HG02938 (cell line): ENCODE results near the gene CEACAM7.

ENCODE experiments used
- ATAC-seq: cut with Tn5 transposase; IDR thresholded peaks from one replicate; pipeline ENCODE4 v1.9.1; 2021; ENCODE audit warnings: mild to moderate bottlenecking, moderate library complexity; ENCODE audit not compliant: unreplicated experiment

Gene CEACAM7

GRCh38 chr19:41700381-41701195 is 12.5 kb upstream of the CEACAM7 start:
- no peak for ATAC-seq

GRCh38 chr19:41699968-41700323 is 11.9 kb upstream of the CEACAM7 start:
- no peak for ATAC-seq

DNA sequence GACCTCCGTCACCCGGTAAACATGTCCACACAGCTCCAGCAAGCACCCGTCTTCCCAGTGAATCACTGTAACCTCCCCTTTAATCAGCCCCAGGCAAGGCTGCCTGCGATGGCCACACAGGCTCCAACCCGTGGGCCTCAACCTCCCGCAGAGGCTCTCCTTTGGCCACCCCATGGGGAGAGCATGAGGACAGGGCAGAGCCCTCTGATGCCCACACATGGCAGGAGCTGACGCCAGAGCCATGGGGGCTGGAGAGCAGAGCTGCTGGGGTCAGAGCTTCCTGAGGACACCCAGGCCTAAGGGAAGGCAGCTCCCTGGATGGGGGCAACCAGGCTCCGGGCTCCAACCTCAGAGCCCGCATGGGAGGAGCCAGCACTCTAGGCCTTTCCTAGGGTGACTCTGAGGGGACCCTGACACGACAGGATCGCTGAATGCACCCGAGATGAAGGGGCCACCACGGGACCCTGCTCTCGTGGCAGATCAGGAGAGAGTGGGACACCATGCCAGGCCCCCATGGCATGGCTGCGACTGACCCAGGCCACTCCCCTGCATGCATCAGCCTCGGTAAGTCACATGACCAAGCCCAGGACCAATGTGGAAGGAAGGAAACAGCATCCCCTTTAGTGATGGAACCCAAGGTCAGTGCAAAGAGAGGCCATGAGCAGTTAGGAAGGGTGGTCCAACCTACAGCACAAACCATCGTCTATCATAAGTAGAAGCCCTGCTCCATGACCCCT is 11.3 kb upstream of the CEACAM7 start:
- ATAC-seq = no peak

DNA sequence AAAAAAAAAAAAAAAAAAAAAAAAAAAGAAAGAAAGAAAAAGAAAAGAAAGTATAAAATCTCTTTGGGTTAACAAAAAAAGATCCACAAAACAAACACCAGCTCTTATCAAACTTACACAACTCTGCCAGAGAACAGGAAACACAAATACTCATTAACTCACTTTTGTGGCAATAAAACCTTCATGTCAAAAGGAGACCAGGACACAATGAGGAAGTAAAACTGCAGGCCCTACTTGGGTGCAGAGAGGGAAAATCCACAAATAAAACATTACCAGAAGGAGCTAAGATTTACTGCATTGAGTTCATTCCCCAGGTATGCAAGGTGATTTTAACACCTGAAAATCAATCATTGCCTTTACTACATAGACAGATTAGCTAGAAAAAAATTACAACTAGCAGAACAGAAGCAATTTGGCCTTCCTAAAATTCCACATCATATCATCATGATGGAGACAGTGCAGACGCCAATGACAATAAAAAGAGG is 10.7 kb upstream of the CEACAM7 start:
- ATAC-seq = no peak

GRCh38 chr19:41697198-41697855 is 9.3 kb upstream of the CEACAM7 start:
- ATAC-seq = no peak

- ATAC-seq = no peak
These were observed 8.5 kb upstream of the CEACAM7 start for GRCh38 chr19:41696402-41697197.

DNA sequence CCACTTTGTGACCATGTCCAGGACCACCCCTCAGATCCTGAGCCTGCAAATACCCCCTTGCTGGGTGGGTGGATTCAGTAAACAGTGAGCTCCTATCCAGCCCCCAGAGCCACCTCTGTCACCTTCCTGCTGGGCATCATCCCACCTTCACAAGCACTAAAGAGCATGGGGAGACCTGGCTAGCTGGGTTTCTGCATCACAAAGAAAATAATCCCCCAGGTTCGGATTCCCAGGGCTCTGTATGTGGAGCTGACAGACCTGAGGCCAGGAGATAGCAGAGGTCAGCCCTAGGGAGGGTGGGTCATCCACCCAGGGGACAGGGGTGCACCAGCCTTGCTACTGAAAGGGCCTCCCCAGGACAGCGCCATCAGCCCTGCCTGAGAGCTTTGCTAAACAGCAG is 7.7 kb upstream of the CEACAM7 start:
- no peak for ATAC-seq

GRCh38 chr19:41694831-41695635 is 7.0 kb upstream of the CEACAM7 start:
- ATAC-seq = no peak

GRCh38 chr19:41694196-41694595 is 6.1 kb upstream of the CEACAM7 start:
- ATAC-seq = no peak

DNA sequence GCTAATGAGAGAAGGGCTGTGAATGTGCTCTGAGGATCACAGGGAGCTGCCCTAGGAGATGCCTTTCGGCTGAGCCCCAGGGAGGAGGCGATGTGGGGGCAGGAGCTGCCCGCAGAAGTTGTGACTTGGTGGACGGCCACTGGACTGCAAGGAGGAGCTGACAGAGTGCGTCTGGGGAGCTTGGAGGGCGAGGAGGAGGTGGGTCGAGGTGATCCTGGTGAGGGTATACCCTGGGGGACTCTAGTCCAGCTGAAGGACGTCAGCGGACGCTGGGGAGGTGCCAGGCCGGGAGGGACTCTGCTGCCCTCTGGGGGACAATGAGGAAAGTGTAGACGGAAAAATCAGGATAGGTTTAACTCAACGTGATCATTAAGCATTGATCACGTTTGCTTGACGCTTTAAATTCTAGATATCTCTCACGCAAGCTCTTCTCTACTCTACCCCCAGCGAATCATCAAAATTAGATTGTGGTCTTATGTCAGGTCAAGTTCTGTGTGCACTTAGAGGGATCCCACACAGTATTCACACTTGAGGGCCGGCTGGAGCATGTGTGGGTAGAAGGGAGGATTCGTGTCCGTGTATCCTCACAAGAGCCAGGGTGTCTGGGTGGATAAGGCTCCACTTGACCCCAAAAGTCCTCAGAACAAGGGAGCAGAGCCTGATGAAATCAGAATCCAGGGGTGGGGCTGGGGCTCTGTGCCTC is 3.3 kb upstream of the CEACAM7 start:
- no peak for ATAC-seq

DNA sequence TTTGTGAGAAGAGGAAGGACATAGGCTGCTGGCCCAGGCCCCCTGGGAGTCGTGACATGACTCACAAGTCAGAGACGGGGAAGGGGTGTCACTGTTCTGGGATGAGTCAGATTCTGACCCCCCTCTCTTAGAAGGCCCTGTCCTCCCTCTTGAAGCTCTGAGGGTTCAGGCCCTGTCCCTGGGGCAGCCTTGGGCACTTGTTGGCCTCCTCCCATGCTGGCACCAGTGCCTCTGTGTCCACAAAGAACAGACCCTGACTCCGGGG is 2.7 kb upstream of the CEACAM7 start:
- no peak for ATAC-seq

- no peak for ATAC-seq
These were observed 2.1 kb upstream of the CEACAM7 start for GRCh38 chr19:41689993-41690800.

GRCh38 chr19:41688687-41689086 is 617 bp upstream of the CEACAM7 start:
- no peak for ATAC-seq

DNA sequence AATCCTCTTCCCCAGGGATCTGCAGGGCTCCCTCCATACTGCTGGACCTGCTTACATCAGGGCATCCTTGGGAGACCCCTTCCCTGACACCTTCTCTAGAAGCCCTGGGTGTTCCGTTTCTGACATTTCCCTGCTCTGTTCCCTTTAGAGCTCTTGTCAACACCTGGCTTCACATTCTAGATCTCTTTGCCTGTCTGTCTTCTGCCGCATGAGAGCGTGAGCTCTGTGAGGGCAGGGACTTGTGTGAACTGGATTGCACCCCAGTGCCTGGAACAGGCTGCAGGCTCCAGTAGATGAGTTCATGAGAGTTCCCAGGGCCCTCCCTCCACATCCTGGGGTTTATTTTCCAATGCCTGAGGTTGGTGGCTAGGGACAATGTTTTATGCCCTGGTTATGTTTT is 651 bp downstream of the CEACAM7 start:
- no peak for ATAC-seq

GRCh38 chr19:41682437-41682836 is 5.6 kb downstream of the CEACAM7 start:
- ATAC-seq = no peak

DNA sequence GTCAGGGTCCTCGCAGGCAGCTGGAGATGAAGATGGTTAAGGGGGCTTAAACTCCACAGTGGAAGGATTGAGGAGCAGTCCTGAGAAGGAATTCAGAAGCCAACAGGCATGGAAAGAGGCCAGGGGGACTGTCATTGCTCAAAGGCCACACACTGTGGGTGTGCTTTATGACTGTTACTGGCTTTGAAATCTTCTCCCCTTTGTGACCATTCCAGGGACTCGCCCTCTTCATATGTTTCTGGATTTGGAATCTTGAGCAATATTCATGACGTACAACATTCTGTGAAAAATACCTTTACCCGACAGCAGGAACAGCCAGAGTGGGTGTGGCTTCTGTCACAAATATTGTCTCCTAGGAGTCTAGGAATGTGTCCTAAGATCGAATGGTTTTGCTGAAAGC is 16.6 kb downstream of the CEACAM7 start:
- no peak for ATAC-seq

- no peak for ATAC-seq
These were observed 17.3 kb downstream of the CEACAM7 start for GRCh38 chr19:41670755-41671154.

- no peak for ATAC-seq
These were observed 19.8 kb downstream of the CEACAM7 start for GRCh38 chr19:41668315-41668714.

- ATAC-seq = no peak
These were observed 22.0 kb downstream of the CEACAM7 start for GRCh38 chr19:41666075-41666474.
